Measurements from ENCODE around the gene WDR48. TPM values are rescaled to one million over a fixed set of nuclear protein-coding genes. Genes with fewer than 3 reads are reported as not detected.

Gene WDR48
- total and polyA plus RNA-seq, 9 of the 15 experiments (the other 6 are each of a cell fraction or from before 2014, with no cell fraction given) = 26.6 to 70.6 (median 48.0) TPM

- TF ChIP-seq CHAMP1 (IDR thresholded peaks at IDR 0.05) (no peak), TCF7L2 (IDR thresholded peaks at IDR 0.05; ENCODE audit: low read depth, low read length) (no peak), SMAD1 (IDR thresholded peaks at IDR 0.05; ENCODE audit: low read depth, low read length, partially characterized antibody) (no peak), HDAC3 (IDR thresholded peaks at IDR 0.05; ENCODE audit: borderline replicate concordance, partially characterized antibody) (no peak), MLX (CRISPR knock-in tag; conservative IDR thresholded peaks at IDR 0.05) (no peak)
Measured at GRCh38 chr3:39112113-39112512, 60.3 kb downstream of the WDR48 start (continued).

- FAIRE-seq = no peak
- Histone ChIP-seq H3K9me1 (ENCODE audit: control insufficient read depth, insufficient read depth, low read length) (no peaks in the 10 kb centered on the region), H3K9ac (ENCODE audit: insufficient read depth in 1 of 2, low read depth in 2 of 2, low read length in 2 of 2) (no peak overlapping the region), H3K27me3 (ENCODE audit: control insufficient read depth in 2 of 2, insufficient read depth in 2 of 2, low read length in 2 of 2) (no peaks in the 10 kb centered on the region), H3K36me3 (ENCODE audit: control insufficient read depth, insufficient read depth, low read length) (no peaks in the 10 kb centered on the region), H3K79me2 (ENCODE audit: control insufficient read depth, insufficient read depth, low read length) (peaks cover under 1% of the 10 kb centered on the region; the same call in 1 of the 3 replicates), H4K20me1 (replicated peaks; ENCODE audit: control insufficient read depth, insufficient read depth, low read length) (no peaks in the 10 kb centered on the region), H3K4me3 (no peak overlapping the region), H3K4me2 (ENCODE audit: insufficient read depth, low read length) (no peak overlapping the region), H2AFZ (ENCODE audit: low read depth, low read length) (no peak overlapping the region), H3K4me1 (replicated peaks in 1 of 2; ENCODE audit: control insufficient read depth in 2 of 2, insufficient read depth in 2 of 2, low read length in 2 of 2) (peaks cover 6 to 8% of the 10 kb centered on the region in 2 experiments; a peak in 3 of 5 replicates), H3K9me3 (replicated peaks; ENCODE audit: control insufficient read depth, insufficient read depth, low read depth, low read length) (no peaks in the 10 kb centered on the region), H3K27ac (ENCODE audit: extremely low read depth, low read depth, low read length) (no peak overlapping the region)
- no TSS peak for BruUV-seq (replicated peaks)
- no peak for ATAC-seq
- ChIA-PET CTCF (ENCODE audit: low intra/inter-chr PET ratio) (no interaction called here), POLR2A (no interaction called here)
- DNase-seq (ENCODE audit: extremely low read depth in 1 of 4, low spot score in 3 of 4) = no peak
- in situ Hi-C loops (cut with MboI) (no loop called here), intact Hi-C loops (cut with micrococcal nuclease) (no loop called here)
- 32% methylated on average over 2 of the region's 2 CpGs for WGBS (ENCODE audit: insufficient coverage, low coverage, missing lambda C conversion rate)
- TF ChIP-seq ZBTB49 (CRISPR knock-in tag; IDR thresholded peaks at IDR 0.05; ENCODE audit: borderline replicate concordance) (no peak), ZBTB43 (CRISPR knock-in tag; IDR thresholded peaks at IDR 0.05) (no peak), RBM25 (IDR thresholded peaks at IDR 0.05; ENCODE audit: low read depth, low read length, severe bottlenecking) (peak; percentile 89), BCOR (IDR thresholded peaks at IDR 0.05) (peak; percentile 82), KDM1A (IDR thresholded peaks at IDR 0.05) (peak in 1 of 2 experiments; percentile 58; a peak in 3 of 4 replicates), ZNF699 (CRISPR knock-in tag; IDR thresholded peaks at IDR 0.05; ENCODE audit: insufficient replicate concordance) (no peak), ZFP36 (IDR thresholded peaks at IDR 0.05; ENCODE audit: low read depth, low read length, partially characterized antibody) (peak; percentile 81)
Measured at GRCh38 chr3:39112535-39112934, 60.7 kb downstream of the WDR48 start.
